Sigmoid colon (tissue), 3 donors: ENCODE results near the gene LRCH1.

Experiments
- POLR2A ChIP-seq, 2 donors: fragments of 450-650 bp; IDR thresholded peaks; one replicate each; pipeline ENCODE4 v1.6.1; 2016; ENCODE audit warnings: antibody characterized with exemption in 2 of 2, mild to moderate bottlenecking in 2 of 2, moderate library complexity in 2 of 2
- TF ChIP-seq, protein P1 (sequence below), 4 experiments: fragments of 450-650 bp in 3 of 4; fragments of 200-600 bp in 1 of 4; IDR thresholded peaks; one replicate each; pipeline ENCODE4 v1.5.1; 2016 to 2019; ENCODE audit warnings: antibody characterized with exemption in 4 of 4, mild to moderate bottlenecking in 3 of 4, moderate library complexity in 2 of 4

DNA sequence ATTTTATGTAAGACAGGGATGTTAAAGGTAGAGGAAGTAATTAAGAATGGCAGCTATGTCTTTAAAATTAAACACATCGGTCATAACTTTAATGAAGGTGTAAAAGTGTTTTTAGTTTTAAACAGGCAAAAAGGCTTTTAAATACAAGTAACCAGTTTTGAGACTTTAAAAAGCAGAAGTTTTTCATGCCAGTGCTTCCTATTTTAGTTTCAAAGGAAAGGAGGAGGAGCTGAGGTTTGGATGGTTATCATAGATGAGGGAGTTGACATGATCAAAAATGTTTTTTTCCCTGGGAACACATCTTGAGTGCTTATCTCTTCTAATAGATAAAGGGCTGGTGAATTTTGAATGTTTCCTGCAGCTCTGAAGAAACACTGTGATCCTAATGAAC is 42.9 kb downstream of the LRCH1 start:
- TF ChIP-seq, protein P1, sequence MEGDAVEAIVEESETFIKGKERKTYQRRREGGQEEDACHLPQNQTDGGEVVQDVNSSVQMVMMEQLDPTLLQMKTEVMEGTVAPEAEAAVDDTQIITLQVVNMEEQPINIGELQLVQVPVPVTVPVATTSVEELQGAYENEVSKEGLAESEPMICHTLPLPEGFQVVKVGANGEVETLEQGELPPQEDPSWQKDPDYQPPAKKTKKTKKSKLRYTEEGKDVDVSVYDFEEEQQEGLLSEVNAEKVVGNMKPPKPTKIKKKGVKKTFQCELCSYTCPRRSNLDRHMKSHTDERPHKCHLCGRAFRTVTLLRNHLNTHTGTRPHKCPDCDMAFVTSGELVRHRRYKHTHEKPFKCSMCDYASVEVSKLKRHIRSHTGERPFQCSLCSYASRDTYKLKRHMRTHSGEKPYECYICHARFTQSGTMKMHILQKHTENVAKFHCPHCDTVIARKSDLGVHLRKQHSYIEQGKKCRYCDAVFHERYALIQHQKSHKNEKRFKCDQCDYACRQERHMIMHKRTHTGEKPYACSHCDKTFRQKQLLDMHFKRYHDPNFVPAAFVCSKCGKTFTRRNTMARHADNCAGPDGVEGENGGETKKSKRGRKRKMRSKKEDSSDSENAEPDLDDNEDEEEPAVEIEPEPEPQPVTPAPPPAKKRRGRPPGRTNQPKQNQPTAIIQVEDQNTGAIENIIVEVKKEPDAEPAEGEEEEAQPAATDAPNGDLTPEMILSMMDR (IDR thresholded peaks at IDR 0.05) = no peak
- no peak for TF ChIP-seq POLR2A (IDR thresholded peaks at IDR 0.05)
